Spleen (tissue), 7 donors: ENCODE results near the gene NUFIP1.

Source experiments
- POLR2A ChIP-seq, 3 donors: fragments of 450-650 bp; IDR thresholded peaks; one replicate each; pipeline ENCODE4 v1.5.1; 2017; ENCODE audit warnings: antibody characterized with exemption in 3 of 3, mild to moderate bottlenecking in 1 of 3
- TF ChIP-seq, protein P1 (sequence below), 11 experiments: fragments of 200-600 bp in 7 of 11; fragments of 450-650 bp in 4 of 11; sonication (generic) in 4 of 11; IDR thresholded peaks in 8 of 11; conservative IDR thresholded peaks in 3 of 11; 1 replicate in 7 of 11; 2 replicates in 4 of 11; pipeline versions ENCODE4 v1.4.0 to v1.8.0; 2016 to 2021; ENCODE audit warnings: antibody characterized with exemption in 11 of 11, inconsistent platforms in 4 of 11, mild to moderate bottlenecking in 1 of 11
- donor health status: DM: no; HTN: no; CAD: no; lungs with moderate emphysema.
- donor health status: DM: no; HTN: no; CAD: no.
- donor health status: DM: no; HTN: no; CAD: no.

GRCh38 chr13:44930280-44930679, 59.0 kb downstream of the NUFIP1 start:
- TF ChIP-seq POLR2A (IDR thresholded peaks at IDR 0.05): no peak
- TF ChIP-seq, protein P1, sequence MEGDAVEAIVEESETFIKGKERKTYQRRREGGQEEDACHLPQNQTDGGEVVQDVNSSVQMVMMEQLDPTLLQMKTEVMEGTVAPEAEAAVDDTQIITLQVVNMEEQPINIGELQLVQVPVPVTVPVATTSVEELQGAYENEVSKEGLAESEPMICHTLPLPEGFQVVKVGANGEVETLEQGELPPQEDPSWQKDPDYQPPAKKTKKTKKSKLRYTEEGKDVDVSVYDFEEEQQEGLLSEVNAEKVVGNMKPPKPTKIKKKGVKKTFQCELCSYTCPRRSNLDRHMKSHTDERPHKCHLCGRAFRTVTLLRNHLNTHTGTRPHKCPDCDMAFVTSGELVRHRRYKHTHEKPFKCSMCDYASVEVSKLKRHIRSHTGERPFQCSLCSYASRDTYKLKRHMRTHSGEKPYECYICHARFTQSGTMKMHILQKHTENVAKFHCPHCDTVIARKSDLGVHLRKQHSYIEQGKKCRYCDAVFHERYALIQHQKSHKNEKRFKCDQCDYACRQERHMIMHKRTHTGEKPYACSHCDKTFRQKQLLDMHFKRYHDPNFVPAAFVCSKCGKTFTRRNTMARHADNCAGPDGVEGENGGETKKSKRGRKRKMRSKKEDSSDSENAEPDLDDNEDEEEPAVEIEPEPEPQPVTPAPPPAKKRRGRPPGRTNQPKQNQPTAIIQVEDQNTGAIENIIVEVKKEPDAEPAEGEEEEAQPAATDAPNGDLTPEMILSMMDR (IDR thresholded peaks at IDR 0.05 in 8 of 11, conservative IDR thresholded peaks at IDR 0.05 in 3 of 11): no peak
